Measurements from ENCODE around the gene DHH. TPM values are rescaled to one million over a fixed set of nuclear protein-coding genes. Genes with fewer than 3 reads are reported as not detected.

Gene DHH
- total RNA-seq, 4 donors from 2014 or later = 0.66 to 3.0 (median 1.9) TPM

DNA sequence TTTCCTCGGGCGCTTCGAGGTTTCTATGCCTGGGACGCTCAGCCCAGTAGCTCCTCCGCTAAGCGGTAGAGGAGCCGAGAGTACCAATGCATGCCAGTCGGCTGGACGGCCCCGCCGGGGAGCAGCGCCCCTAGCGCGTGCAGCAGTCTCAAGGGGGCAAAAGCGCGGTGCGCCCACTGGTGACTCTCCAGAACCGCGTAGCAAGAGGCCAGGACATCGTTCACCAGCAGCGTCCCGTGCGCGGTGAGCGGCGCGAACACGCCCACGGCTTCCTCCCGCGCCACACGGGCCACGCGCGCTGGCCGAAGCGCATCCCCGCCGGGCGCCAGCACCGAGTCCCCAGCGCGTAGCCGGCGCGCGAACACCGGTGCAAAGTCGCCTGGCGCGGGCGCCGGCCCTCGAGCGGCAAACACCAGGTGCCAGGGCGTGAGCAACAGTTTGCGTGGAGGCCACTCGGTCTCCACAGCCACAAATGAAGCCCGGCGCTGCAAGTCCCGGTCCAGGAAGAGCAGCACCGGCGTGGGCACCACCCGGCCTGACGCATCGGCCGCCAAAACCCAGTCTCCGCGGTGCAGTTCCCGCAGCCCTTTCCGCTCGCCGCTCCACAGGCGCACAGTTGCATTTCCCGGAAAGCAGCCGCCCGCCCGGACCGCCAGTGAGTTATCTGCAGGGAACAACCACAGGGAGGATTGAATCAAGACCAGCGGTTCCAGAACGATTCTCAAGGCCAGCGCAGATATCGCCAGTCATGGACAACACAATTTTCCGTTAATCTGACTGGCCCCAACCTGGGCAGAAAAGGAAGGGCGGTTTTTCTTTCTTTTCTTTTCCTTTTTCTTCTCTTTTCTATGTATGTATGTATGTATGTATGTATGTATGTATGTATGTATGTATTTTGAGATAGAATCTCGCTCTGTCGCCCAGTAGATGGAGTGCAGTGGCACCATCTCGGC, 4.5 kb downstream of the DHH start:
- H3K36me3 ChIP-seq = no peaks in the 10 kb centered on the region
- TF ChIP-seq, protein P1, sequence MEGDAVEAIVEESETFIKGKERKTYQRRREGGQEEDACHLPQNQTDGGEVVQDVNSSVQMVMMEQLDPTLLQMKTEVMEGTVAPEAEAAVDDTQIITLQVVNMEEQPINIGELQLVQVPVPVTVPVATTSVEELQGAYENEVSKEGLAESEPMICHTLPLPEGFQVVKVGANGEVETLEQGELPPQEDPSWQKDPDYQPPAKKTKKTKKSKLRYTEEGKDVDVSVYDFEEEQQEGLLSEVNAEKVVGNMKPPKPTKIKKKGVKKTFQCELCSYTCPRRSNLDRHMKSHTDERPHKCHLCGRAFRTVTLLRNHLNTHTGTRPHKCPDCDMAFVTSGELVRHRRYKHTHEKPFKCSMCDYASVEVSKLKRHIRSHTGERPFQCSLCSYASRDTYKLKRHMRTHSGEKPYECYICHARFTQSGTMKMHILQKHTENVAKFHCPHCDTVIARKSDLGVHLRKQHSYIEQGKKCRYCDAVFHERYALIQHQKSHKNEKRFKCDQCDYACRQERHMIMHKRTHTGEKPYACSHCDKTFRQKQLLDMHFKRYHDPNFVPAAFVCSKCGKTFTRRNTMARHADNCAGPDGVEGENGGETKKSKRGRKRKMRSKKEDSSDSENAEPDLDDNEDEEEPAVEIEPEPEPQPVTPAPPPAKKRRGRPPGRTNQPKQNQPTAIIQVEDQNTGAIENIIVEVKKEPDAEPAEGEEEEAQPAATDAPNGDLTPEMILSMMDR (IDR thresholded peaks at IDR 0.05) = no peak
- TF ChIP-seq EP300 (IDR thresholded peaks at IDR 0.05) (no peak), POLR2A (IDR thresholded peaks at IDR 0.05; ENCODE audit: low read depth) (no peak), POLR2AphosphoS5 (IDR thresholded peaks at IDR 0.05) (no peak)
- 11% methylated on average over 36 of the region's 88 CpGs for WGBS
- no peaks in the 10 kb centered on the region for H3K9me3 ChIP-seq
- peaks cover 58 to 79% (median 75%) of the 10 kb centered on the region in 4 donors for H3K4me1 ChIP-seq
- no peak for DNase-seq (ENCODE audit: extremely low spot score)
- H3K27me3 ChIP-seq = peaks cover 0 to 65% (median 51%) of the 10 kb centered on the region in 4 donors
- intact Hi-C loops (cut with DNase I) = loop anchor here (5.0 kb wide), 1 partner anchor 32 kb away; no protein-coding TSS in a partner anchor
- peak overlapping the region; percentile 41 to 54 (median 46) for H3K4me3 ChIP-seq
- peak overlapping the region in 2 of 4 donors; percentile 15 to 62 for H3K27ac ChIP-seq (replicated peaks in 1 of 4)

DNA sequence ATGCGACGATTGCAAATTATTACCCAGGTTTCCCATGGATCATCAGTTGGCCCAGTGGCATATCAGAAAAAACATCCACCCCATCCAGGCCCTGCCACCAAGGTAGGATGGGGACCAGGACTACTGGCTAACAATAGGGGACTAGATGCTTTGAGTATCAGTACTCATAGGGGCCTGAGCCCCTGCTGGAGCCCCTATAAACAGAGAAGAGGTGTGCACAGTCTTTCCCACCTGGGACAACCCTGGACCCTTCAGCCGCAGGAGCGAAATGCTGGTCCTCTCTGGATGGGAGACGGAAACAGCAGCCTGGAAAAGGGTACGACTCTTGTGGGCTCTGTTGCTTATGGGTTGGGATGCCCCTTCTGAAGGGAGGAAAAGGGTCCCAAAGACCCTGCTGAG, 5.7 kb downstream of the DHH start:
- Histone ChIP-seq H3K27me3 (peaks cover 0 to 56% (median 43%) of the 10 kb centered on the region in 4 donors), H3K36me3 (no peaks in the 10 kb centered on the region), H3K27ac (replicated peaks in 1 of 4) (no peak overlapping the region), H3K4me1 (peaks cover 46 to 67% (median 63%) of the 10 kb centered on the region in 4 donors), H3K4me3 (no peak overlapping the region), H3K9me3 (no peaks in the 10 kb centered on the region)
- TF ChIP-seq EP300 (IDR thresholded peaks at IDR 0.05) (no peak), POLR2AphosphoS5 (IDR thresholded peaks at IDR 0.05) (no peak), POLR2A (IDR thresholded peaks at IDR 0.05; ENCODE audit: low read depth) (no peak)
- TF ChIP-seq, protein P1 (IDR thresholded peaks at IDR 0.05) = no peak
- intact Hi-C loops (cut with DNase I) = loop anchor here (5.0 kb wide), 1 partner anchor 33 kb away; no protein-coding TSS in a partner anchor
- no peak for DNase-seq (ENCODE audit: extremely low spot score)
- 67% methylated on average over 6 of the region's 6 CpGs for WGBS

DNA sequence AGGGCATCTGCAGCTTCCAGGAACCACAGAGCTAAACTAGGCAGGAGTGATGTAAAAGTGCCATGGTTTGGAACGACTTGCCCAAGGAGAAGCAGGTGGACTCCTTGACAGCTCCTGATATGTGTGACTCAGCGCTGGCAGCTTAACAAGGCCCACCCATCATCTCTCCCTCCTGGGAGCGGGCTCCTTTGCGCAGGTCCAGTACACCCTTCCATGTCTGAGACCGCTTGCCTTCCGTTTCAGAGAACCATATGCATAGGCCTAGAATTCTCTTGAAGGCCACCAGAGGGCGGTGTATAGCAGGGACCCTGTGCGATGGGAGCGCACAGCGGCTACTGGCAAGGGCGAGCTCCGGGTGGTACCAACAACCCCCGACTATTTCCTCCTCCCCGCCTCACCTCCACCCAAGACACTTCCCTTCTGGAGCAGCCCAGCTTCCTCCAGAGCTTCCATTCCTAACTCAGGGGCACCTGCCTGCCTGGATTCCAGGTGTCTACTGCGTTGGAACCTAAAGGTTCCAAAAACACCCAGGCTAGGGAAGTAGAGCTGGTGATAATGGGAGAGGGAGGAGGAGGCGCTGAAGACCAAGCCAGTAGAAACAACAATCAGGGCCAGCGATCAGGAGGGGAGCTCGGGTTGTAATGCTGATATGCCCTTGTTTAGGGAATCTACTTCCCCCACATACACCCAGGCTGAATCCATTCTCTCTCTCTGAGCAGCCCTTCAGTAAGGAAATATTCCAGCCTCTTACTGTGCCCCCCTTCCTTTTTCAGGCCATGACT, 6.3 kb downstream of the DHH start:
- DNase-seq (ENCODE audit: extremely low spot score) = no peak
- H3K27me3 ChIP-seq = peaks cover 0 to 50% (median 37%) of the 10 kb centered on the region in 4 donors
- peak overlapping the region; percentile 20 to 34 (median 20) for H3K4me3 ChIP-seq
- no peaks in the 10 kb centered on the region for H3K9me3 ChIP-seq
- H3K4me1 ChIP-seq = peaks cover 42 to 62% (median 57%) of the 10 kb centered on the region in 4 donors
- no peaks in the 10 kb centered on the region for H3K36me3 ChIP-seq
- no peak for TF ChIP-seq EP300 (IDR thresholded peaks at IDR 0.05)
- TF ChIP-seq, protein P1 (IDR thresholded peaks at IDR 0.05) = peak; percentile 85 to 98 (median 88)
- TF ChIP-seq POLR2A (IDR thresholded peaks at IDR 0.05; ENCODE audit: low read depth) = no peak
- TF ChIP-seq POLR2AphosphoS5 (IDR thresholded peaks at IDR 0.05) = peak; percentile 5 to 75
- H3K27ac ChIP-seq (replicated peaks in 1 of 4) = no peak overlapping the region
- 5% methylated on average over 10 of the region's 18 CpGs for WGBS
- intact Hi-C loops (cut with DNase I) = loop anchor here (5.0 kb wide), 1 partner anchor 34 kb away; no protein-coding TSS in a partner anchor

DNA sequence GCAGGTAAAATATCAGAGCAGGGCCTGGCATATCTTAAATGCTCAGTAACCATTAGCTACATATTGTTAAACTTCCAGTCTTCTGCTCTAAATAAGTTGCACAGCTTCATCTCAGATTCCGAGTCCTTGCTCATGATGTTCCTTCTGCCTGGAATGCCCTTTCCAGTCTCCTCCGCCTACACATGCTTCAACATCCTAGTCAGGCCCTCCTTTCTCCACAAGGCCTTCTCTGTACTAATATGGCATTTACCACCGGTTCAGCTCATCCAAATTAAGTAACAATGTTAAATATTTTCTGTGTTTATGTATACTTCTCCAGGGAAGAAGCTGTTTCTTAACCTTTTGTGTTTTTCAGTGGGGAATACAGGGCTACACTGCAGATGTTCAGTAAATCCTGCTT, 8.5 kb downstream of the DHH start:
- Histone ChIP-seq H3K27ac (replicated peaks in 1 of 4) (peak overlapping the region in 2 of 4 donors; percentile 10 to 40), H3K27me3 (peaks cover 0 to 28% (median 17%) of the 10 kb centered on the region in 4 donors), H3K36me3 (no peaks in the 10 kb centered on the region), H3K4me1 (peaks cover 27 to 41% (median 37%) of the 10 kb centered on the region in 4 donors), H3K9me3 (no peaks in the 10 kb centered on the region), H3K4me3 (no peak overlapping the region)
- 56% methylated on average over 3 of the region's 3 CpGs for WGBS
- TF ChIP-seq, protein P1 (IDR thresholded peaks at IDR 0.05) = no peak
- TF ChIP-seq POLR2AphosphoS5 (IDR thresholded peaks at IDR 0.05) (no peak), EP300 (IDR thresholded peaks at IDR 0.05) (no peak), POLR2A (IDR thresholded peaks at IDR 0.05; ENCODE audit: low read depth) (no peak)
- intact Hi-C loops (cut with DNase I) = loop anchor here (5.0 kb wide), 1 partner anchor 36 kb away; no protein-coding TSS in a partner anchor
- DNase-seq (ENCODE audit: extremely low spot score) = no peak
